ENCODE data around the gene GPC6.

DNA sequence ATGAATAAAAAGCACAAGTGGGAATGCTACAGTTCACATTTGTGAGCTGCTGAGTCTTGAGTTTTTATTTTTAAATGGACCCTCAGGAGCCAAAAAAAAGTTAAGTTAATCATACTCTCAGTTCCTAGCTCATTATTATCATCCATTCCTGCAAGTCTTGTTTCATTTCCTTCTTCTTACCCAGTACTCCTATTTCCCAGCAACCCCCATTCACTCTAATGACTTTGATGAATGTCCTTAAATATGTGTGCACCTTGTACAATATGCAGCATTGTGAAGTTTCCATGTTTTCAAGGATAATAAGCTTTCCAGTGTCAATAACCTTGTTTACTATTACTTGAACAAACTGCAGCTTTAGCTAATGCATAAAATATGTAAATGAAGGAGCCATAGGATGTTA lies 886.6 kb downstream of the GPC6 start:
- no peak for TF ChIP-seq POLR2A (IDR thresholded peaks at IDR 0.05)
- TF ChIP-seq, protein P1, sequence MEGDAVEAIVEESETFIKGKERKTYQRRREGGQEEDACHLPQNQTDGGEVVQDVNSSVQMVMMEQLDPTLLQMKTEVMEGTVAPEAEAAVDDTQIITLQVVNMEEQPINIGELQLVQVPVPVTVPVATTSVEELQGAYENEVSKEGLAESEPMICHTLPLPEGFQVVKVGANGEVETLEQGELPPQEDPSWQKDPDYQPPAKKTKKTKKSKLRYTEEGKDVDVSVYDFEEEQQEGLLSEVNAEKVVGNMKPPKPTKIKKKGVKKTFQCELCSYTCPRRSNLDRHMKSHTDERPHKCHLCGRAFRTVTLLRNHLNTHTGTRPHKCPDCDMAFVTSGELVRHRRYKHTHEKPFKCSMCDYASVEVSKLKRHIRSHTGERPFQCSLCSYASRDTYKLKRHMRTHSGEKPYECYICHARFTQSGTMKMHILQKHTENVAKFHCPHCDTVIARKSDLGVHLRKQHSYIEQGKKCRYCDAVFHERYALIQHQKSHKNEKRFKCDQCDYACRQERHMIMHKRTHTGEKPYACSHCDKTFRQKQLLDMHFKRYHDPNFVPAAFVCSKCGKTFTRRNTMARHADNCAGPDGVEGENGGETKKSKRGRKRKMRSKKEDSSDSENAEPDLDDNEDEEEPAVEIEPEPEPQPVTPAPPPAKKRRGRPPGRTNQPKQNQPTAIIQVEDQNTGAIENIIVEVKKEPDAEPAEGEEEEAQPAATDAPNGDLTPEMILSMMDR (IDR thresholded peaks at IDR 0.05): no peak
- TF ChIP-seq POLR2AphosphoS5 (IDR thresholded peaks at IDR 0.05): no peak
- TF ChIP-seq EP300 (IDR thresholded peaks at IDR 0.05): no peak

Measured in suprapubic skin (tissue), 4 donors.